ENCODE measurements around the gene RPL26. TPM values are rescaled to one million over a fixed set of nuclear protein-coding genes. Genes with fewer than 3 reads are reported as not detected.

The RPL26 gene
- total RNA-seq, 1 donor from 2014 or later = 1,699 TPM

DNA sequence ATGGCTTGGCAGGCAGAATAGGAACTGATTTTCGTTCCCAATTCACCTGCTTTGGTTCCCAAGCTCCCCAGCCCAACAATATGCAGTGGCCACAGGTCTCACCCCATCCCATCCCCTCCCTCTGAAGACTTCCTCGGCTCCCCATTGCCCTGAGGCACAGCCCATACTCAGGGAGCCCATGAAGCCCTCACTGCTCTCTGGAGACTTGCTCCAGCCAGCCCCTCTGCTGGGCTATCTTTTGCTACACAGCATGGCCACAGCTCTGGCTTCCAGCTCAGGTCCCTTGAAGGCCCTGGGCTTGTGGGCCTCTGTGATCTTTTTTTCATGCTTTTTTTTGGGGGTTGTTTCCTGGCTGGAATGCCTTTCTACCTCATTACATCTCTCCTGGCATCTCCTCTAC lies 23.2 kb upstream of the RPL26 start:
- H3K36me3 Mint-ChIP-seq (ENCODE audit: insufficient read depth) = no peaks in the 10 kb centered on the region
- H3K9me3 Mint-ChIP-seq (ENCODE audit: low read depth) = no peaks in the 10 kb centered on the region
- H3K27me3 Mint-ChIP-seq = peaks cover under 1% of the 10 kb centered on the region
- H3K27ac Mint-ChIP-seq = no peak overlapping the region
- no peak for DNase-seq (ENCODE audit: low spot score, unreplicated experiment)
- TF ChIP-seq, protein P1, sequence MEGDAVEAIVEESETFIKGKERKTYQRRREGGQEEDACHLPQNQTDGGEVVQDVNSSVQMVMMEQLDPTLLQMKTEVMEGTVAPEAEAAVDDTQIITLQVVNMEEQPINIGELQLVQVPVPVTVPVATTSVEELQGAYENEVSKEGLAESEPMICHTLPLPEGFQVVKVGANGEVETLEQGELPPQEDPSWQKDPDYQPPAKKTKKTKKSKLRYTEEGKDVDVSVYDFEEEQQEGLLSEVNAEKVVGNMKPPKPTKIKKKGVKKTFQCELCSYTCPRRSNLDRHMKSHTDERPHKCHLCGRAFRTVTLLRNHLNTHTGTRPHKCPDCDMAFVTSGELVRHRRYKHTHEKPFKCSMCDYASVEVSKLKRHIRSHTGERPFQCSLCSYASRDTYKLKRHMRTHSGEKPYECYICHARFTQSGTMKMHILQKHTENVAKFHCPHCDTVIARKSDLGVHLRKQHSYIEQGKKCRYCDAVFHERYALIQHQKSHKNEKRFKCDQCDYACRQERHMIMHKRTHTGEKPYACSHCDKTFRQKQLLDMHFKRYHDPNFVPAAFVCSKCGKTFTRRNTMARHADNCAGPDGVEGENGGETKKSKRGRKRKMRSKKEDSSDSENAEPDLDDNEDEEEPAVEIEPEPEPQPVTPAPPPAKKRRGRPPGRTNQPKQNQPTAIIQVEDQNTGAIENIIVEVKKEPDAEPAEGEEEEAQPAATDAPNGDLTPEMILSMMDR (IDR thresholded peaks at IDR 0.05; ENCODE audit: unreplicated experiment) = no peak
- no peaks in the 10 kb centered on the region for H3K4me1 Mint-ChIP-seq (ENCODE audit: low read depth)
- H3K4me3 Mint-ChIP-seq (ENCODE audit: low read depth) = no peak overlapping the region

DNA sequence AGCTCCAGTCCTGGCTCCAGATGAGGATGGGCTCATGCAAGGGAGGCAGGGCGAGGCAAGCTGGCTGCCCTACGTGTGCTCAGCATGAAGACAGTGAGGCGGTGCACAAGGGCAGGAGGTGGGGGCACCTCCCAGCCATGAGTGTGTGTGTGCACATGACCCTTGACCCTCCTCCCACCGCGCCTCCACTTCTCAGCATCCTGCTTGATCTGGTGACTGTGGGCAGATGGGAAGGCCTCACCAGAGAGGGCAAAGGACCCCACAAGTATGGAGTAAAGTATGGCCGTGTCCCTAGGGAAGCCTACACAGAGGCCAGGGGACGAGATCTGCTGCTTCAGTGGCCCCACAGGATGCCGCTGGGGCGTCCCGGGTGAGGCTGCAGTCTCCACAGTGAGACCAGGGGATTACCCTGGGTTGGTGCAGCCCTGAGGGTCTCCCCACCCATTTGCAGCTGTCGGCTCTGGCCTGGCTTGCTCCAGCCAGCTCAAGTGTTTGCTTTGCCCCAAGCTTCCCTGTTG lies 22.6 kb upstream of the RPL26 start:
- Mint-ChIP-seq H3K27ac (no peak overlapping the region), H3K4me1 (ENCODE audit: low read depth) (no peaks in the 10 kb centered on the region), H3K27me3 (peaks cover 4% of the 10 kb centered on the region), H3K36me3 (ENCODE audit: insufficient read depth) (no peaks in the 10 kb centered on the region), H3K9me3 (ENCODE audit: low read depth) (no peaks in the 10 kb centered on the region), H3K4me3 (ENCODE audit: low read depth) (no peak overlapping the region)
- DNase-seq (ENCODE audit: low spot score, unreplicated experiment) = no peak
- TF ChIP-seq, protein P1 (IDR thresholded peaks at IDR 0.05; ENCODE audit: unreplicated experiment) = no peak

DNA sequence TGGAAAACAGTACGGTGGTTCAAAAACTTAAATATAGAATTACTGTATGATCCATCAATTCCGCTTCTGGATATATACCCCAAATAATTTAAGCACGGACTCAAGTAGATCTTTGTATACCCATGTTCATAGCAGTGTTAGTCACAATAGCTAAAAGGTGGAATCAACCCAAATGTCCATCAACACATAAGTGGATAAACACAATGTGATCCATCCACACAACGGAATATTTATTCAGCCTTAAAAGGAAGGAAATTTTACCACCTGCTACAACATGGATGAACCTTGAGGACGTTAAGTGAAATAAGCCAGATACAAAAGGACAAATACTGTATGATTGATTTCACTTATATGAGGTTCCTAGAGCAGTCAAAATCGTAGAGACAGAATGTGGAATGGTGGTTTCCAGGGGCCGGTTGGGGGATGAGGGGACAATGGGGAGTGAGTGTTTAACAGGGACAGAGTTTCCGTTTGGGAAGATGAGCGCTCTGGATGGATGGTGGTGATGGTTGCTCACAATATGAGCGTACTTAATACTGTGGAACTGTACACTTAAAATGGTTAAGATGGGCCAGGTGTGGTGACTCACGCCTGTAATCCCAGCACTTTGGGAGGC lies 20.0 kb upstream of the RPL26 start:
- H3K36me3 Mint-ChIP-seq (ENCODE audit: insufficient read depth) = no peaks in the 10 kb centered on the region
- H3K27ac Mint-ChIP-seq = no peak overlapping the region
- H3K27me3 Mint-ChIP-seq = peaks cover 10% of the 10 kb centered on the region
- no peak overlapping the region for H3K4me3 Mint-ChIP-seq (ENCODE audit: low read depth)
- H3K9me3 Mint-ChIP-seq (ENCODE audit: low read depth) = no peaks in the 10 kb centered on the region
- H3K4me1 Mint-ChIP-seq (ENCODE audit: low read depth) = no peaks in the 10 kb centered on the region
- TF ChIP-seq, protein P1 (IDR thresholded peaks at IDR 0.05; ENCODE audit: unreplicated experiment) = no peak
- no peak for DNase-seq (ENCODE audit: low spot score, unreplicated experiment)

DNA sequence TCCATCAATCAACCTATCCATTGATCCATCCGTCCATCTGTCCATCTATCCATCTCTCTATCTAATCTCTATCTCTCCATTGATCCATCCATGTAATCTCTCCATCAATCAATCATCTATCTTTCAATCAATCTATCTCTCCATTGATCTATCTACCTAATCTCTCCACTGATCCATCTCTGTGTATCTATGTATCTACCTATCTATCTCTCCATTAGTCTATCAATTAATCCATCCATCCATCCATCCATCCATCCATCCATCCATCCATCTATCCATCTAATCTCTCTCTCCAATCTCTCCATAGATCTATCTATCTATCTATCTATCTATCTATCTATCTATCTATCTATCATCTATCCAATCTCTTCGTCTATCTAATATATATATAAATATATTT lies 18.1 kb upstream of the RPL26 start:
- TF ChIP-seq, protein P1 (IDR thresholded peaks at IDR 0.05; ENCODE audit: unreplicated experiment) = no peak
- Mint-ChIP-seq H3K36me3 (ENCODE audit: insufficient read depth) (no peaks in the 10 kb centered on the region), H3K27ac (no peak overlapping the region), H3K4me1 (ENCODE audit: low read depth) (no peaks in the 10 kb centered on the region), H3K4me3 (ENCODE audit: low read depth) (no peak overlapping the region), H3K9me3 (ENCODE audit: low read depth) (no peaks in the 10 kb centered on the region), H3K27me3 (peaks cover 27% of the 10 kb centered on the region)
- no peak for DNase-seq (ENCODE audit: low spot score, unreplicated experiment)

DNA sequence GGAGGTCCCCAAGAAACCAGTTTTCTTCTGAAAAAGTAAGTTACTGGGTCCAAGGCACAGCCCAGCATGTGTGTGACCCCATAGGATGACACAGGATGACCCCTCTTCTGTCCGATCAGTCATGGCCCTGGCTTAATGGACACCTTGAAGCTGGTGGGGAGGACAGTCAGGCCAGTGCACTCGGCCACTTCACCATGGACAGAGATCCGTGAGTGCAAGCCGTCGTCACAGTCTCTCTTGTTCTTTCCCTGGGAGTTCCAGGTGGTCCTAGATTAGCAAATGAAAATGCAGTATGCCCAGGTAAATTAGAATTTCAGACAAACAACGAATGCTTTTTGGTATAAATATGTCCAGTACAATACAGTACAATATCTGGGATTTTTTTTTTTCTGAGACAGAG lies 16.0 kb upstream of the RPL26 start:
- Mint-ChIP-seq H3K27ac (no peak overlapping the region), H3K36me3 (ENCODE audit: insufficient read depth) (no peaks in the 10 kb centered on the region), H3K9me3 (ENCODE audit: low read depth) (no peaks in the 10 kb centered on the region), H3K4me3 (ENCODE audit: low read depth) (no peak overlapping the region), H3K4me1 (ENCODE audit: low read depth) (no peaks in the 10 kb centered on the region), H3K27me3 (peaks cover 43% of the 10 kb centered on the region)
- DNase-seq (ENCODE audit: low spot score, unreplicated experiment) = no peak
- TF ChIP-seq, protein P1 (IDR thresholded peaks at IDR 0.05; ENCODE audit: unreplicated experiment) = no peak

Measured in progenitor cell of endocrine pancreas (in vitro differentiated cells).